ENCODE results near the gene FAM170B. TPM values are rescaled to one million over a fixed set of nuclear protein-coding genes. Genes with fewer than 3 reads are reported as not detected.

The FAM170B gene
- total and polyA plus RNA-seq, 2 experiments from 2014 or later: not detected

DNA sequence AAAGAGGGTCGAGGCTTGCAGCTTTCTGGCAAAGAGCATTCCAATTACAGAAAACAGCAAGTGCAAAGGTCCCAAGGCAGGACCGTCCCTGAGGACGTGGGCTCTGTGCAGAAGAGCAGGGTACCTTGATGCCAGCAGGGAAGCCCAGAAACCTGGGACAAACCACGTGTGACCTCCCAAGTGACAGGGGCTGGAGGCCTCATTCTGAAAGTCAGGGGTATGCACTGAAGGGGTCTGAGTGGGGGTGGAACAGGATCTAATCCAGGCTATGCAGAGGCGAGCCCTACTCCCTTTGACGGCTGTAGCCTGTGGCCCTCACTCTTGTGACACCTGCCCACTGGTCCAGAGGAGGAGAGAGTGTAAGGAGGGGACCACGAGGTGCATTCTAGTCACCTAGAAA is 31.4 kb upstream of the FAM170B start:
- H3K27me3 ChIP-seq (ENCODE audit: insufficient read depth): no peaks in the 10 kb centered on the region
- H3F3A ChIP-seq (replicated peaks; ENCODE audit: low read depth): no peaks in the 10 kb centered on the region
- H3K4me3 Mint-ChIP-seq: no peak overlapping the region

More for the DNA sequence above, 31.4 kb upstream of the FAM170B start:
- H2AFZ ChIP-seq: no peak overlapping the region
- Mint-ChIP-seq H3K36me3 (ENCODE audit: low read depth) (no peaks in the 10 kb centered on the region), H3K9me3 (no peaks in the 10 kb centered on the region), H3K27ac (no peak overlapping the region), H3K27me3 (ENCODE audit: insufficient read depth, low read depth, poor library complexity) (peaks cover 1% of the 10 kb centered on the region), H3K4me1 (peaks cover 11% of the 10 kb centered on the region)
- no peak for DNase-seq (ENCODE audit: low spot score)
- TF ChIP-seq NANOG (IDR thresholded peaks at IDR 0.05; ENCODE audit: borderline replicate concordance) (no peak), ZNF331 (CRISPR knock-in tag; IDR thresholded peaks at IDR 0.05; ENCODE audit: low read depth) (no peak)
- TF ChIP-seq, protein P1, sequence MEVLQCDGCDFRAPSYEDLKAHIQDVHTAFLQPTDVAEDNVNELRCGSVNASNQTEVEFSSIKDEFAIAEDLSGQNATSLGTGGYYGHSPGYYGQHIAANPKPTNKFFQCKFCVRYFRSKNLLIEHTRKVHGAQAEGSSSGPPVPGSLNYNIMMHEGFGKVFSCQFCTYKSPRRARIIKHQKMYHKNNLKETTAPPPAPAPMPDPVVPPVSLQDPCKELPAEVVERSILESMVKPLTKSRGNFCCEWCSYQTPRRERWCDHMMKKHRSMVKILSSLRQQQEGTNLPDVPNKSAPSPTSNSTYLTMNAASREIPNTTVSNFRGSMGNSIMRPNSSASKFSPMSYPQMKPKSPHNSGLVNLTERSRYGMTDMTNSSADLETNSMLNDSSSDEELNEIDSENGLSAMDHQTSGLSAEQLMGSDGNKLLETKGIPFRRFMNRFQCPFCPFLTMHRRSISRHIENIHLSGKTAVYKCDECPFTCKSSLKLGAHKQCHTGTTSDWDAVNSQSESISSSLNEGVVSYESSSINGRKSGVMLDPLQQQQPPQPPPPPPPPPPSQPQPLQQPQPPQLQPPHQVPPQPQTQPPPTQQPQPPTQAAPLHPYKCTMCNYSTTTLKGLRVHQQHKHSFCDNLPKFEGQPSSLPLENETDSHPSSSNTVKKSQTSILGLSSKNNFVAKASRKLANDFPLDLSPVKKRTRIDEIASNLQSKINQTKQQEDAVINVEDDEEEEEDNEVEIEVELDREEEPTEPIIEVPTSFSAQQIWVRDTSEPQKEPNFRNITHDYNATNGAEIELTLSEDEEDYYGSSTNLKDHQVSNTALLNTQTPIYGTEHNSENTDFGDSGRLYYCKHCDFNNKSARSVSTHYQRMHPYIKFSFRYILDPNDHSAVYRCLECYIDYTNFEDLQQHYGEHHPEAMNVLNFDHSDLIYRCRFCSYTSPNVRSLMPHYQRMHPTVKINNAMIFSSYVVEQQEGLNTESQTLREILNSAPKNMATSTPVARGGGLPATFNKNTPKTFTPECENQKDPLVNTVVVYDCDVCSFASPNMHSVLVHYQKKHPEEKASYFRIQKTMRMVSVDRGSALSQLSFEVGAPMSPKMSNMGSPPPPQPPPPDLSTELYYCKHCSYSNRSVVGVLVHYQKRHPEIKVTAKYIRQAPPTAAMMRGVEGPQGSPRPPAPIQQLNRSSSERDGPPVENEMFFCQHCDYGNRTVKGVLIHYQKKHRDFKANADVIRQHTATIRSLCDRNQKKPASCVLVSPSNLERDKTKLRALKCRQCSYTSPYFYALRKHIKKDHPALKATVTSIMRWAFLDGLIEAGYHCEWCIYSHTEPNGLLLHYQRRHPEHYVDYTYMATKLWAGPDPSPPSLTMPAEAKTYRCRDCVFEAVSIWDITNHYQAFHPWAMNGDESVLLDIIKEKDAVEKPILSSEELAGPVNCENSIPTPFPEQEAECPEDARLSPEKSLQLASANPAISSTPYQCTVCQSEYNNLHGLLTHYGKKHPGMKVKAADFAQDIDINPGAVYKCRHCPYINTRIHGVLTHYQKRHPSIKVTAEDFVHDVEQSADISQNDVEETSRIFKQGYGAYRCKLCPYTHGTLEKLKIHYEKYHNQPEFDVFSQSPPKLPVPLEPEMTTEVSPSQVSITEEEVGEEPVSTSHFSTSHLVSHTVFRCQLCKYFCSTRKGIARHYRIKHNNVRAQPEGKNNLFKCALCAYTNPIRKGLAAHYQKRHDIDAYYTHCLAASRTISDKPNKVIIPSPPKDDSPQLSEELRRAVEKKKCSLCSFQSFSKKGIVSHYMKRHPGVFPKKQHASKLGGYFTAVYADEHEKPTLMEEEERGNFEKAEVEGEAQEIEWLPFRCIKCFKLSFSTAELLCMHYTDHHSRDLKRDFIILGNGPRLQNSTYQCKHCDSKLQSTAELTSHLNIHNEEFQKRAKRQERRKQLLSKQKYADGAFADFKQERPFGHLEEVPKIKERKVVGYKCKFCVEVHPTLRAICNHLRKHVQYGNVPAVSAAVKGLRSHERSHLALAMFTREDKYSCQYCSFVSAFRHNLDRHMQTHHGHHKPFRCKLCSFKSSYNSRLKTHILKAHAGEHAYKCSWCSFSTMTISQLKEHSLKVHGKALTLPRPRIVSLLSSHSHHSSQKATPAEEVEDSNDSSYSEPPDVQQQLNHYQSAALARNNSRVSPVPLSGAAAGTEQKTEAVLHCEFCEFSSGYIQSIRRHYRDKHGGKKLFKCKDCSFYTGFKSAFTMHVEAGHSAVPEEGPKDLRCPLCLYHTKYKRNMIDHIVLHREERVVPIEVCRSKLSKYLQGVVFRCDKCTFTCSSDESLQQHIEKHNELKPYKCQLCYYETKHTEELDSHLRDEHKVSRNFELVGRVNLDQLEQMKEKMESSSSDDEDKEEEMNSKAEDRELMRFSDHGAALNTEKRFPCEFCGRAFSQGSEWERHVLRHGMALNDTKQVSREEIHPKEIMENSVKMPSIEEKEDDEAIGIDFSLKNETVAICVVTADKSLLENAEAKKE (CRISPR knock-in tag; IDR thresholded peaks at IDR 0.05): no peak
- no peaks in the 10 kb centered on the region for H4K20me1 ChIP-seq (replicated peaks; ENCODE audit: insufficient read depth)
- H3K4me3 ChIP-seq: no peak overlapping the region
- H3K36me3 ChIP-seq (ENCODE audit: insufficient read depth): no peaks in the 10 kb centered on the region
- H3K4me2 ChIP-seq: no peak overlapping the region
- no peak for ATAC-seq
- H3K27ac ChIP-seq (ENCODE audit: low read depth): no peak overlapping the region
- no peaks in the 10 kb centered on the region for H3K4me1 ChIP-seq (ENCODE audit: insufficient read depth)
- H3K79me2 ChIP-seq (replicated peaks; ENCODE audit: insufficient read depth): no peaks in the 10 kb centered on the region
- H3K9me2 ChIP-seq (ENCODE audit: insufficient read depth): no peaks in the 10 kb centered on the region
